HG02678 (cell line): Measurements from ENCODE around the gene ADAMTS9.

Experiments used
- ATAC-seq: cut with Tn5 transposase; IDR thresholded peaks from one replicate; pipeline ENCODE4 v1.9.1; 2021; ENCODE audit warnings: mild to moderate bottlenecking, moderate library complexity; ENCODE audit not compliant: unreplicated experiment

ADAMTS9 gene

DNA sequence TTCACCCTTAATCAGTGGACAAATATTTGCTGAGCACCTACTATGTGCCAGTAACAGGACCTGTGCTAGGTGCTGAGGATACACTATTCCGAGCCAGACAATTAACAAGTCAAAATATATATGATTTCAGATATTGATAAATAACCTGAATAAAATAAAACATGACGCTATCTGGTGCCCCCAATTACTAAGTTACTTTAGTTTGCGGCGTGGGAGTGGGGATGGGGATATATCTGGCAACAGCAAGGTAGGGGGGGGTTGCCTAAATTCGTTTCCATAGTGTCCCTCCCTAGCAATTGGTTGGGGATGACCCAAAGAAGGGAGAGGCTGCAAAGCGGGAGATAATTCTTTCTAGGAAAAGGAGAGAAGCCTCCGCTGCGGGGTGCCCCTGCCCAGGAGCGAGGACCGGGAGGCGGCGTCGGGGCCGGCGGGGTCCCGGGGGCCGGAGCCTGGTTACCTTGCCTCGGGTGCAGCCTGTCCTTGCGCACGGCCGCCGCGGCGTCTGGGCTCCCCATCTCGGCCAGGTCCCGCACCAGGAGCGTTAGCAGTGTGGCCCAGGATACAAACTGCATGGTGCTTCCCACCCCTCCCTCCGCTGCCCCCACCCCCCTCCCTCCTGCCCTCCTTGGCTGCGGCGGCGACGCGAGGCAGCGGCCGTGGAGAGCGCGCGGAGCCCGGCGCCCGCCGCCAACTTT, 567 bp downstream of the ADAMTS9 start:
- no peak for ATAC-seq

DNA sequence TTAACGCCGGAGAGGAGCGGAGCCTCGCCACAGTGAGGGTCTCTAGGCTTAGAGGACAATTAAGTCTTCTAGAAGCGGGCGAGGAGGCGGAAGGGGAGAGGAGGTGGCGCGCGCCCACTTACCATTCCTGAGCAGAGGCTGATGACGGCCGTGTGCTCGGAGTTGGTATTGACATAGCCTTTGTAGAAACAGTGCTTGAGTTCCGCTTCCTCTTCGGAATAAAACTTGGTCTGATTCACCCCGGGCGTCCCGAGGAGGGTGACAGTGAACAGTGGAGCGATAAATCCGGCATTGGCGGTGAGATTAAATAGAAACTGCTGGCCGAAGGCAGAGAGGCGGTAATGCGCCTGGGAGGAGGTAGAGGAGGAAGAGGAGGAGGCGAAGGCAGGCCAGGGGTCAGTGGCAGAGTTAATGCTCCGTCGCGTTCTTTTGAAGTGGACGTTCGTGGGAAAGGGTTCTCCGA, 1.3 kb downstream of the ADAMTS9 start:
- no peak for ATAC-seq

- ATAC-seq: no peak
Measured at GRCh38 chr3:64685800-64686445, 1.9 kb downstream of the ADAMTS9 start.

- ATAC-seq: no peak
Measured at GRCh38 chr3:64685331-64685799, 2.4 kb downstream of the ADAMTS9 start.

GRCh38 chr3:64684715-64685261, 3.0 kb downstream of the ADAMTS9 start:
- ATAC-seq: no peak

DNA sequence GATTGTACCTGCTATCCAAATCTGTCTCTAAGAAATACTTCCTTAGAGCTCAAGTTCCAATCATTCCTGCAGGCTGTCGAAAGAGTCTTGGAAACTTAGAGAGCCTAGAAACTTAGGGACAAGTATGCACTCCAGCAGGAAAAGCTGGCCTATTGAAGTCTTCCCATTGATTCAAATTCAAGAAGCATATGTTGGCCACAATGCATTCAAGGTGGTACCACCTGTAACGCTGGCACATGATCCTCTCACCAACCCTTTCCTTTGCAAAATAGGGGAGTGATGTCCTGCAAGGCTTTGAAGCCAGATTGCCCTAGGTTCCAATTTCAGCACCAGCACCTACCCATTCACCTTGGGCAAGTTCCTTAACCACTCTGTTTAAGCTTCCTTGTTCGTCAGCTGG, 6.0 kb downstream of the ADAMTS9 start:
- no peak for ATAC-seq

DNA sequence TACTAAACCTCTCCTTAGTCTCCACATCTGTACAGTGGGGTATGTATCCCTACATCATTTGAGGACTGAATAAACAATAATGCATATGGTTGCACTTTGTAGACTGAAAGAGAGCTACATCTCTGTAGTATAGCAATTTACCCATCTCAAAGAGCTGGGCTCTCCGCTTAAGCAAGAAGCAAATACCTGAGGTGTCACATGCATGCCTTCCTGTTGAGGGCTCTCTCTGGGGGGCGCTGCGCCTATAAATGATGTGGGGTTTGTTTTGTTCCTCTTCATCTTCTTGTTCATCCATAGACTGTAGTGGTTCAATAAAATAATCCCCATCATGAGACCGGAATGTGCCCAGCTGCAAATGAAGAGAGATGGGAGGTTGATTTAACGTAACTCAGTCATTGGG, 6.8 kb downstream of the ADAMTS9 start:
- ATAC-seq: no peak

DNA sequence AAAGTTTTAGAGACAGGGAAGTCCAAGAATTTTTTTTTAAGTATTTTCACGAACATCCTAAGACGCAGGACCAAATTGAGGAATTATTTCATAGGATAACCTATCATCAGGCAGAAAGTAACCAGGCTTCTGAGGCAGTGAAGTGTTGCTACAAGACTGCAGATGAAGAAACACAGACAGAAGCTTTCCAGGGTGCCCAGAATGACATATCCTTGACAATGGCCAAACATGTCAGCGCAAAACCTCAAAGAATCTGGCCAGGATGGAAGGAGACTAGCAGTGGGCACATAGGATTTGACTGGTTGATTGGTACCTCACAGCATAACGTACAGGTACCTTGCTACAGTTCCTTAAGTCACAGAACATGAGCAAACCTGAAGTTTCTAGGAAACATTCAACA, 7.5 kb downstream of the ADAMTS9 start:
- no peak for ATAC-seq

- no peak for ATAC-seq
Measured at GRCh38 chr3:64677961-64678716, 9.7 kb downstream of the ADAMTS9 start.

- no peak for ATAC-seq
Measured at GRCh38 chr3:64676831-64677230, 11.0 kb downstream of the ADAMTS9 start.

GRCh38 chr3:64675687-64676247, 12.0 kb downstream of the ADAMTS9 start:
- ATAC-seq: no peak

DNA sequence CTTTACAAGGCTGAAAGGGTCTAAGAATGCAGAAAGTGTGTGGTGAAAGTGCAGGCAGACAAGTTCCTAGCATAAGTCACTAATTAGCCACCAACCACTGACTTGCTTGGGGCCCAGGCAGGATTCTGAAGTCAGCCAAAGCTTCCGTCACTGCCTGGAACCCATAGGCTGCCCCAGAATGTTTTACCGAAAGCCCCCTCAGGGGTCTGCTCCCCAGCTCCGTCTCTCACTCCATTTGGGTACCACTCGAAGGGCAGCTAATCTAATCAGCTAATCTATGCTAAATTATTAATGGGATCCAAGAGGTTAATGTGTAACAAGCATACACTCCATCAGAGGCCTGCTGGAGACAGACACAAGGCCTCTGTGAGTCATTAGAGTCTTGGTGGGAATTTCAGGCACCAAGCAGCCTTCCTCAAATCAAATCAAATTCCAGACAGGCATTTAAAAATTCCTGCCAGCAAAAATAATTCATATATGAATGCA, 13.2 kb downstream of the ADAMTS9 start:
- ATAC-seq: no peak

DNA sequence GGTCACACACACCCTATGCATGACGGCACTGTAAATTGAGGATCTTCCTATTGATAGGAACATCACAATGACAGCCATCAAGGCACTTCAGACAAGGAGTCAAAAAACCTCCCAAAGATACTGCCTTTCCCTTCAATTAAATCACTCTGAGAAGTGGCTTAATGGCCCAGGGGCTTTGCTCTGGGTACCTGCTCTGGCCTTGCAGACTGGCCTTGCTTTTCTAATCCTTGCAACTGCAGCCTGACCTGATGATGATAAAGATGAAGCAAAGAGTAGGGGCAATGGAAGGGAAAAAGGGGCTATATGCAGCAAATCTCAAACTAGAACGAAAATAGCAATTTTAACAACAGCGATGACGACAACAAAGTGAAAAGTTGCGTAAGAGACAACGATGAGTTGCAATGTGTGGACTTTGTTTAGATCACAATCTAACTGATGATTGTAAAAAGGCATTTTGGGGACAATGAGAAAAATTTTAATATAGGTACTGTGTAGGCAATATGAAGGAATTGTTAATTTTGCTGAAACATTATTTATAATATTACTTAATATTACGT, 14.6 kb downstream of the ADAMTS9 start:
- no peak for ATAC-seq

- no peak for ATAC-seq
Measured at GRCh38 chr3:64668582-64669510, 19.0 kb downstream of the ADAMTS9 start.

DNA sequence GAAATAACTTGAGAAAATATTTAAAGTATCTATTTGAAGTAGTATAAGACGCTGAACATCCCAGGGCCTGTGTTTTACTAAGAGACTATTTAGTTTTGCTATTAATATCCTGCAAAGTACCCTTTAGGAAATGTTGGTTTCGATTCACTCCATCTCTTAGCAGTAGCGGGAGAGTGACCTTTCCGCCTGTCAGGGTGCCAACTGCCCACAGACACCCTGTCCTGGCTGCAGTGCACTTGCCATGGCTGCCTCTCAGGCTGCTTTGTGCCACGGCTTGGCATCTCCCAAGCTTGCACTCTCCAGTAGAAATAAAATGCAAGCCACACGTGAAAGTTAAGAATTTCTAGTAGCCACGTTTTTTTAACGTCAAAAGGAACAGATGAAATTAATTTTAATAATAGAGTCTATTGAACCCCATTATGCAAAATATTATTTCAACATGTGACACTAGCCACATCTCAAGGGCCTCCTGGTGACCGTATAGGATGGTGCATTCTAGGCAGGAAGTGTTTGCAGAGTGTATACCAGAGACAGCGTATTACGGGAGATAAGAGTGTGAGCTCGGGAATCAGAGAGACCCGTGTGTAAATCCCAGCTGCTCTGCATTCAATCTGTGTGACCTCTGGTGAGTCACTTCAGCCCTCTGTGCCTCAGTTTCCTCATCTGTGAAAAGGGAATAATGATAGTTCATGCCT, 19.8 kb downstream of the ADAMTS9 start:
- ATAC-seq: no peak

GRCh38 chr3:64667138-64667537, 20.7 kb downstream of the ADAMTS9 start:
- no peak for ATAC-seq

DNA sequence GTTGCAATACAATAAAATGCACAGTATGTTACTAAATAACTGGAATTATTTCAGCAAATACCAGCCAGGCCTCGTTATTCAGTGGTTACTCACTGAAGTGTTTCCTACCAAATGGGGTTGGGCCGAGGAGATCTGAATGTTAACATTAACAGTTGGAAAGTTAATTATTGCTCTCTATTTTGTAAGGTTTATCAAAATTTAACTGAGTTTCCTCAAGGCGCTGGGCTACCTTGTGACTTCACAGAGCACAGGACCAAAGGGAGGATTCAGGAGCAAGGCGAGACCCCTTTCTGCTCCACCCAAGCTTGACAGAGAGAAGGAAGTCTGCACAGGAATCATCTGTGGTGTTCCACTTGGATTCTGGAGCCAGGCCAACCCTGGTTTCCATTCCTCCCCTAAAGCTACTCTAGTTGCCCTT, 21.6 kb downstream of the ADAMTS9 start:
- ATAC-seq: no peak

DNA sequence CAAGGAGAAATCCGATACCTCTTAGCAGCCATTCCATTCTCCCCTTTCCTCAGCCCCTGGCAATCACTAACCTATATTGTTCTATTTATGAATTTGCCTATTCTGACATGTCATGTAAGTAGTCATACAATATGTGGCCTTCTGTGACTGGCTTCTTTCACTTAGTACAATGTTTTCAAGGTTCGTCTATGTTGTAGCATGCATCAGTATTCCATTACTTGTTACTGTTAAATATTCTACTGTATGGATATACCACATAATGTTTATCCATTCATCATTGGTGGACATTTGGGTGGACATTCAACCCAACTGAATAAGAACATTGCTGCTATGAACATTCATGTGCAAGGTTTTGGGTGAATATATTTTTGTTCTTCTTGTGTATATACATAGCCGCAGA, 23.4 kb downstream of the ADAMTS9 start:
- ATAC-seq: no peak

- ATAC-seq: no peak
Measured at GRCh38 chr3:64659617-64659978, 28.2 kb downstream of the ADAMTS9 start.
